Body of pancreas (tissue), 4 donors: Measurements from ENCODE around the gene NSUN2.

Experiments used
- CTCF ChIP-seq, 7 experiments: fragments of 450-650 bp in 4 of 7; fragments of 200-600 bp in 3 of 7; sonication (generic) in 3 of 7; IDR thresholded peaks; one replicate each; pipeline ENCODE4 v1.5.1; 2016 to 2019; ENCODE audit warnings: antibody characterized with exemption in 7 of 7
- POLR2A ChIP-seq, 3 donors: fragments of 450-650 bp; IDR thresholded peaks; one replicate each; pipeline ENCODE4 v1.6.1; 2016; ENCODE audit warnings: antibody characterized with exemption in 3 of 3, mild to moderate bottlenecking in 2 of 3

GRCh38 chr5:6666762-6667161 is 33.9 kb upstream of the NSUN2 start:
- TF ChIP-seq POLR2A (IDR thresholded peaks at IDR 0.05) (no peak), CTCF (IDR thresholded peaks at IDR 0.05) (no peak)
